ENCODE data around the gene GALNT9. TPM values are rescaled to one million over a fixed set of nuclear protein-coding genes. Genes with fewer than 3 reads are reported as not detected.

Gene GALNT9
- polyA plus RNA-seq, 3 donors, result not detected

DNA sequence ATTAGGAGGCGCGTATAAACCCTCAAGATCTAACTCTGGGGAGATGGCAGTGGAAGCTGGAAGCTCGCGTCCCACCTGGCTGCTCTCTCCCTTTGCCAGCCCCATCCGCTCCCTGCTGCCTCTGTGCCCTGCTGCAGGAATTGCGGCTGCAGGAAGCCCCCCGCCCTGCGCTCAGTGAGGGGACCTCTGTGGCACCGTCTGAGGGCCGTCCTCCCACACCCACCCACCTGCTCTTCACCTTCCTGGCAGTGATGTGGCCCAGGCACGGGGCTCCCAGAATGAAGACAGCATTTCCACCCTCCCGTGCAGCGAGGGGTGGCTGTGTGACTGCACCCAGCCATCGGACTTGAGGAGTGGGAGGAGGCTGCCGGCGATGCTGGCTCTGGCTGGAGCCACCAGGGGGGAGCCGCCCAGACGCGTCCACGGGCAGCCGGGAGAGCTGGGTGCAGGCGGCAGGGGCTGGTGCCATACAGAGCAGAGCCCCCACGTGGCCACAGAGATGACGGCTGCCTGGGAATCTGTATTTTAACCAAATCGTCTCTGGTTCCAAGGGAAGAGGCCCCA is 28.3 kb upstream of the GALNT9 start:
- no peak for DNase-seq
- Histone ChIP-seq H3K9me3 (replicated peaks in 1 of 2; ENCODE audit: control insufficient read depth in 1 of 2, insufficient read depth in 1 of 2, low read length in 2 of 2) (peaks cover 11 to 22% of the 10 kb centered on the region in 2 donors), H3K27me3 (ENCODE audit: control insufficient read depth in 2 of 2, insufficient read depth in 2 of 2, low read length in 2 of 2) (peaks cover 0 to 3% of the 10 kb centered on the region in 2 donors), H3K4me1 (ENCODE audit: control insufficient read depth in 1 of 2, insufficient read depth in 2 of 2, low read length in 2 of 2) (no peaks in the 10 kb centered on the region), H3K9ac (ENCODE audit: insufficient read depth, low read length, poor library complexity, severe bottlenecking) (no peak overlapping the region), H3K36me3 (replicated peaks in 1 of 2; ENCODE audit: control insufficient read depth in 1 of 2, insufficient read depth in 2 of 2, low read length in 2 of 2) (no peaks in the 10 kb centered on the region), H2AFZ (ENCODE audit: insufficient read depth, low read depth, low read length, poor library complexity, severe bottlenecking) (no peak overlapping the region), H3K4me3 (replicated peaks in 1 of 3; ENCODE audit: low read depth in 2 of 3, low read length in 3 of 3) (no peak overlapping the region), H3K27ac (ENCODE audit: low read depth in 1 of 2, low read length in 2 of 2) (no peak overlapping the region), H4K20me1 (ENCODE audit: insufficient read depth, low read length) (no peaks in the 10 kb centered on the region), H3K4me2 (replicated peaks; ENCODE audit: extremely low read depth, low read length, poor library complexity, severe bottlenecking) (no peak overlapping the region), H3K79me2 (ENCODE audit: insufficient read depth, low read length) (no peaks in the 10 kb centered on the region)
- intact Hi-C loops (cut with micrococcal nuclease), result no loop called here
- Mint-ChIP-seq H3K4me1 (no peaks in the 10 kb centered on the region), H3K27ac (no peak overlapping the region), H3K36me3 (no peaks in the 10 kb centered on the region), H3K27me3 (ENCODE audit: low read depth in 3 of 3) (peaks cover 9 to 17% (median 14%) of the 10 kb centered on the region in 3 donors), H3K9me3 (peaks cover 5 to 24% (median 9%) of the 10 kb centered on the region in 7 donors), H3K4me3 (no peak overlapping the region)
- TF ChIP-seq, protein P1, sequence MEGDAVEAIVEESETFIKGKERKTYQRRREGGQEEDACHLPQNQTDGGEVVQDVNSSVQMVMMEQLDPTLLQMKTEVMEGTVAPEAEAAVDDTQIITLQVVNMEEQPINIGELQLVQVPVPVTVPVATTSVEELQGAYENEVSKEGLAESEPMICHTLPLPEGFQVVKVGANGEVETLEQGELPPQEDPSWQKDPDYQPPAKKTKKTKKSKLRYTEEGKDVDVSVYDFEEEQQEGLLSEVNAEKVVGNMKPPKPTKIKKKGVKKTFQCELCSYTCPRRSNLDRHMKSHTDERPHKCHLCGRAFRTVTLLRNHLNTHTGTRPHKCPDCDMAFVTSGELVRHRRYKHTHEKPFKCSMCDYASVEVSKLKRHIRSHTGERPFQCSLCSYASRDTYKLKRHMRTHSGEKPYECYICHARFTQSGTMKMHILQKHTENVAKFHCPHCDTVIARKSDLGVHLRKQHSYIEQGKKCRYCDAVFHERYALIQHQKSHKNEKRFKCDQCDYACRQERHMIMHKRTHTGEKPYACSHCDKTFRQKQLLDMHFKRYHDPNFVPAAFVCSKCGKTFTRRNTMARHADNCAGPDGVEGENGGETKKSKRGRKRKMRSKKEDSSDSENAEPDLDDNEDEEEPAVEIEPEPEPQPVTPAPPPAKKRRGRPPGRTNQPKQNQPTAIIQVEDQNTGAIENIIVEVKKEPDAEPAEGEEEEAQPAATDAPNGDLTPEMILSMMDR (IDR thresholded peaks at IDR 0.05), result no peak
- WGBS (ENCODE audit: insufficient coverage), result 93% methylated on average over 17 of the region's 25 CpGs

DNA sequence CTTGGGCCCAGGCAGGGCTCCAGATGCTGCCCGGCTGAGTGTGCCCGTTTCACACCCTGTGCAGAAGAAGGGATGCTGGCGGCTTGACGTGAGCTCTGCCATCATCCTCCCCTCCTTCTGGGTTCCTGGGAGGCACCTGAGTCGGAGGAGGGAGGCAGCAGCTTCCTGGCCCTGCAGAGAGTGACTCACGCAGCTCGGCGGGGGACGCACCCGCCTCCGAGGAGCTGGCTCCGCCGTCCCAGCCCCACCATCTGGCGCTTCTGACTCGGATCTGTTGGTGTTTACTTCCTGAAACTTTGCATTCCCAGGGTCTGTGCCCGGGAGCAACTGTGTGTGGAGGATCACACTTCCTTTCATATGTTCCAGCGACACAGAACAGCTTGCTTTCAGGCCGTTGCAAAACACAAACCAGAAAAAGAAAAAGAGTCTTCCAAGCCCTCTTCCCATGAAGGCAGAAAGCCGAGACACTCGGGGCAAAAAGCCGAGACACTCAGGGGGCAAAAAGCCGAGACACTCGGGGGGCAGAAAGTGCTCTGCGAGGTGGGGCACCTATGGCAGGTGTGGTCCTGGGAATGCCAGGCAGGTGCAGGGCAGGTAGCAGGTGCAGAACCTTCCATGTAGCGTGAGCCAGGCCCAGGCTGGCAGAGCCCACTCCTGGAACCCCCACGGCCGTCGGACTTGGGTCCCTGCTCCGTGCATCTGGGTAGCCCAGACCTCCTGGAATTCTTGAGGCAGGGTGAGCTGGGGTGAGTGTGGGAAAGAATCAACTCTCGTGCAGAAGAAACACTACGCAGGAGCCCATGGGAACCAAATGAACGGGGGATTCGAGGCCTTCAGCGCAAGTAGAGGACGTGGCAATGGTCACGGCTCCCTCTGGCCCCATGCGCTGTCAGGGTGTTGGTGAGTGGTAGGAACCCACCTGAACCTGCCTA is 27.6 kb upstream of the GALNT9 start:
- Mint-ChIP-seq H3K36me3 (no peaks in the 10 kb centered on the region), H3K27ac (peak overlapping the region in 1 of 7 donors; percentile 16), H3K4me1 (no peaks in the 10 kb centered on the region), H3K9me3 (peaks cover 5 to 21% (median 9%) of the 10 kb centered on the region in 7 donors), H3K27me3 (ENCODE audit: low read depth in 3 of 3) (peaks cover 9 to 17% (median 15%) of the 10 kb centered on the region in 3 donors), H3K4me3 (peak overlapping the region in 1 of 2 donors; percentile 35)
- WGBS (ENCODE audit: insufficient coverage), result 46% methylated on average over 29 of the region's 37 CpGs
- Histone ChIP-seq H3K27ac (ENCODE audit: low read depth in 1 of 2, low read length in 2 of 2) (no peak overlapping the region), H3K4me3 (replicated peaks in 1 of 3; ENCODE audit: low read depth in 2 of 3, low read length in 3 of 3) (no peak overlapping the region), H2AFZ (ENCODE audit: insufficient read depth, low read depth, low read length, poor library complexity, severe bottlenecking) (no peak overlapping the region), H3K4me1 (ENCODE audit: control insufficient read depth in 1 of 2, insufficient read depth in 2 of 2, low read length in 2 of 2) (no peaks in the 10 kb centered on the region), H3K9ac (ENCODE audit: insufficient read depth, low read length, poor library complexity, severe bottlenecking) (no peak overlapping the region), H3K4me2 (replicated peaks; ENCODE audit: extremely low read depth, low read length, poor library complexity, severe bottlenecking) (no peak overlapping the region), H3K27me3 (ENCODE audit: control insufficient read depth in 2 of 2, insufficient read depth in 2 of 2, low read length in 2 of 2) (peaks cover 0 to 3% of the 10 kb centered on the region in 2 donors), H3K9me3 (replicated peaks in 1 of 2; ENCODE audit: control insufficient read depth in 1 of 2, insufficient read depth in 1 of 2, low read length in 2 of 2) (peaks cover 11 to 22% of the 10 kb centered on the region in 2 donors), H3K79me2 (ENCODE audit: insufficient read depth, low read length) (no peaks in the 10 kb centered on the region), H4K20me1 (ENCODE audit: insufficient read depth, low read length) (no peaks in the 10 kb centered on the region), H3K36me3 (replicated peaks in 1 of 2; ENCODE audit: control insufficient read depth in 1 of 2, insufficient read depth in 2 of 2, low read length in 2 of 2) (no peaks in the 10 kb centered on the region)
- TF ChIP-seq, protein P1 (IDR thresholded peaks at IDR 0.05), result no peak
- no peak for DNase-seq
- intact Hi-C loops (cut with micrococcal nuclease), result no loop called here
